ENCODE results near the gene KCTD8.

KCTD8 gene

GRCh38 chr4:44160776-44161367 lies 287.7 kb downstream of the KCTD8 start:
- no peak for DNase-seq

- DNase-seq: no peak
These were observed 288.6 kb downstream of the KCTD8 start for GRCh38 chr4:44159991-44160390.

- no peak for DNase-seq
These were observed 290.9 kb downstream of the KCTD8 start for GRCh38 chr4:44157611-44158277.

- no peak for DNase-seq
These were observed 298.5 kb downstream of the KCTD8 start for GRCh38 chr4:44150091-44150576.

GRCh38 chr4:44149282-44149681 lies 299.3 kb downstream of the KCTD8 start:
- DNase-seq: no peak

- DNase-seq: no peak
These were observed 301.0 kb downstream of the KCTD8 start for GRCh38 chr4:44147571-44148075.

- no peak for DNase-seq
These were observed 302.1 kb downstream of the KCTD8 start for GRCh38 chr4:44146516-44146915.

- DNase-seq: no peak
These were observed 302.7 kb downstream of the KCTD8 start for GRCh38 chr4:44145868-44146267.

- no peak for DNase-seq
These were observed 316.1 kb downstream of the KCTD8 start for GRCh38 chr4:44132526-44132925.
